ENCODE results near the gene ZNF792. TPM values are rescaled to one million over a fixed set of nuclear protein-coding genes. Genes with fewer than 3 reads are reported as not detected.
"Not testable (repeated sequence)": the region's sequence is repeated elsewhere in the genome, so short reads cannot be mapped to it uniquely, and the experiment has no call there.

The ZNF792 gene
- total and polyA plus RNA-seq, 8 donors: 1.0 to 6.4 (median 2.5) TPM

GRCh38 chr19:34972163-34972705 is 8.2 kb upstream of the ZNF792 start:
- DNase-seq (peak in 1 of 6 donors; percentile 3), ATAC-seq (no peak), FAIRE-seq (no peak)
- Histone ChIP-seq H3K27ac (no peak overlapping the region), H3K36me3 (no peaks in the 10 kb centered on the region), H3K4me3 (no peak overlapping the region), H3K9me3 (no peaks in the 10 kb centered on the region), H3K4me1 (peaks cover 0 to 7% (median 0%) of the 10 kb centered on the region in 3 donors), H3K27me3 (no peaks in the 10 kb centered on the region)
- 82 to 90% methylated on average over 7 of the region's 7 CpGs for WGBS, 2 donors
- no peak for TF ChIP-seq CTCF (IDR thresholded peaks at IDR 0.05)
- intact Hi-C loops (cut with DNase I): loop anchor here in 1 of 3 donors (5.0 kb wide), 1 partner anchor 40 kb away; no protein-coding TSS in a partner anchor

GRCh38 chr19:34970185-34970780 is 6.3 kb upstream of the ZNF792 start:
- ATAC-seq, H3K4me3 ChIP-seq, FAIRE-seq, H3K27me3 ChIP-seq, H3K4me1 ChIP-seq, H3K36me3 ChIP-seq, H3K27ac ChIP-seq, H3K9me3 ChIP-seq: not testable (repeated sequence)
- WGBS, 2 donors: 81% methylated on average over 12 of the region's 12 CpGs
- peak in 1 of 6 donors; percentile 5 for DNase-seq
- intact Hi-C loops (cut with DNase I): loop anchor here in 2 of 3 donors (2.0 to 5.0 kb wide), 2 partner anchors 42 to 45 kb away; no protein-coding TSS in a partner anchor

- intact Hi-C loops (cut with DNase I): loop anchor here (2.0 to 10.0 kb wide), 3 partner anchors 43 to 45 kb away; no protein-coding TSS in a partner anchor
- TF ChIP-seq CTCF (IDR thresholded peaks at IDR 0.05): no peak
- Histone ChIP-seq H3K9me3 (no peaks in the 10 kb centered on the region), H3K27me3 (no peaks in the 10 kb centered on the region), H3K4me3 (no peak overlapping the region), H3K4me1 (peaks cover 0 to 7% (median 0%) of the 10 kb centered on the region in 3 donors), H3K36me3 (no peaks in the 10 kb centered on the region), H3K27ac (no peak overlapping the region)
- DNase-seq: no peak
- FAIRE-seq: no peak
- WGBS, 2 donors: 89 to 96% methylated on average over 6 of the region's 6 CpGs
- ATAC-seq: no peak
Observed at GRCh38 chr19:34969721-34970120, 5.7 kb upstream of the ZNF792 start.

- 71 to 78% methylated on average over 6 of the region's 6 CpGs for WGBS, 2 donors
- Histone ChIP-seq H3K9me3 (no peaks in the 10 kb centered on the region), H3K36me3 (no peaks in the 10 kb centered on the region), H3K27ac (no peak overlapping the region), H3K4me1 (peaks cover 0 to 4% (median 0%) of the 10 kb centered on the region in 3 donors), H3K27me3 (no peaks in the 10 kb centered on the region), H3K4me3 (no peak overlapping the region)
- no peak for TF ChIP-seq CTCF (IDR thresholded peaks at IDR 0.05)
- DNase-seq (peak in 1 of 6 donors; percentile 0), ATAC-seq (no peak), FAIRE-seq (no peak)
- intact Hi-C loops (cut with DNase I): loop anchor here in 1 of 3 donors (10.0 kb wide), 1 partner anchor 47 kb away; no protein-coding TSS in a partner anchor
Observed at GRCh38 chr19:34967551-34967950, 3.5 kb upstream of the ZNF792 start.

- H3K4me1 ChIP-seq, FAIRE-seq, DNase-seq: not testable (repeated sequence)
Observed at GRCh38 chr19:34965505-34965904, 1.5 kb upstream of the ZNF792 start.

More at GRCh38 chr19:34965505-34965904, 1.5 kb upstream of the ZNF792 start:
- WGBS, 2 donors: 70 to 77% methylated on average over 5 of the region's 5 CpGs
- H3K4me3 ChIP-seq, H3K27me3 ChIP-seq, ATAC-seq, H3K27ac ChIP-seq, H3K36me3 ChIP-seq, H3K9me3 ChIP-seq: not testable (repeated sequence)
- intact Hi-C loops (cut with DNase I): loop anchor here in 1 of 3 donors (10.0 kb wide), 1 partner anchor 49 kb away; no protein-coding TSS in a partner anchor
